Left cardiac atrium (tissue), 4 donors: ENCODE data around the gene TLN1. TPM values are rescaled to one million over a fixed set of nuclear protein-coding genes. Genes with fewer than 3 reads are reported as not detected.

ENCODE experiments used
- ATAC-seq, 2 donors: fragments of 200-7000 bp; cut with Tn5 transposase; one replicate each; pipeline ENCODE4 v1.9.1; 2020; ENCODE audit warnings: mild to moderate bottlenecking in 2 of 2, moderate library complexity in 2 of 2
- DNase-seq: peaks from one replicate; pipeline ENCODE4 v3.0.0-alpha.2; 2020
- intact Hi-C, 2 donors: fragments of 100-400 bp; cut with DNase I; formaldehyde crosslinking; loops; one replicate each; pipeline versions ENCODE4 v1.14.1 to v1.15.1; 2022 to 2023
- total RNA-seq, 2 donors: library from RNA; stranded (reverse); fragmentation: NEBNext Ultra II Directional; extraction: Animal tissue kit (Norgen Biotek cat#: 25700); gene quantifications; one replicate each; pipeline ENCODE4 v1.2.1, GENCODE V29; 2021
- donor health status: DM: no; HTN: yes; CAD: no.
- donor health status: DM: no; HTN: yes; CAD: no; lungs with severe emphysema.
- donor health status: DM: yes; HTN: yes; CAD: no.
- donor health status: Dilated cardiomyopathy.

TLN1 gene
- total RNA-seq, 2 donors from 2014 or later = 301 to 324 TPM

- intact Hi-C loops = loop anchor here in 1 of 2 donors (5.0 kb wide), 1 partner anchor 35 kb away; no protein-coding TSS in a partner anchor
- no peak for DNase-seq
- no peak for ATAC-seq
Observed at GRCh38 chr9:35691757-35692301, 40.2 kb downstream of the TLN1 start.

- intact Hi-C loops = loop anchor here in 1 of 2 donors (5.0 kb wide), 1 partner anchor 36 kb away; no protein-coding TSS in a partner anchor
- no peak for DNase-seq
- ATAC-seq = peak in 1 of 2 donors; percentile 3
Observed at GRCh38 chr9:35691334-35691650, 40.7 kb downstream of the TLN1 start.

- intact Hi-C loops = loop anchor here in 1 of 2 donors (5.0 kb wide), 1 partner anchor 37 kb away; no protein-coding TSS in a partner anchor
- DNase-seq = peak; percentile 85
- ATAC-seq = peak; percentile 69 to 71
Observed at GRCh38 chr9:35690614-35691333, 41.2 kb downstream of the TLN1 start.

GRCh38 chr9:35690294-35690613 is 41.7 kb downstream of the TLN1 start:
- intact Hi-C loops = loop anchor here in 1 of 2 donors (5.0 kb wide), 1 partner anchor 37 kb away; no protein-coding TSS in a partner anchor
- no peak for ATAC-seq
- no peak for DNase-seq

GRCh38 chr9:35689542-35690293 is 42.3 kb downstream of the TLN1 start, which contains the start of gene TPM2:
TPM2 (minus strand) TSS chr9:35689925; CDS start chr9:35689817, 108 bp downstream.
- ATAC-seq (peak; percentile 75 to 81), DNase-seq (peak; percentile 79)
- intact Hi-C loops = loop anchor here in 1 of 2 donors (2.0 to 5.0 kb wide), 2 partner anchors 29 to 38 kb away; no protein-coding TSS in a partner anchor

- DNase-seq (no peak), ATAC-seq (no peak)
Observed at GRCh38 chr9:35688558-35689541, 43.1 kb downstream of the TLN1 start.

GRCh38 chr9:35687972-35688557 is 43.9 kb downstream of the TLN1 start:
- DNase-seq (no peak), ATAC-seq (no peak)
- intact Hi-C loops = loop anchor here in 1 of 2 donors (2.0 kb wide), 1 partner anchor 27 kb away; no protein-coding TSS in a partner anchor

More at GRCh38 chr9:35688558-35689541, 43.1 kb downstream of the TLN1 start:
- intact Hi-C loops = loop anchor here in 1 of 2 donors (2.0 kb wide), 1 partner anchor 28 kb away; no protein-coding TSS in a partner anchor

GRCh38 chr9:35687306-35687705 is 44.7 kb downstream of the TLN1 start:
- no peak for ATAC-seq
- DNase-seq = no peak
- intact Hi-C loops = no loop called here

- DNase-seq (no peak), ATAC-seq (no peak)
- intact Hi-C loops = no loop called here
Observed at GRCh38 chr9:35686222-35687203, 45.5 kb downstream of the TLN1 start.

- DNase-seq = no peak
- no peak for ATAC-seq
- intact Hi-C loops = no loop called here
Observed at GRCh38 chr9:35685506-35685905, 46.5 kb downstream of the TLN1 start.

- no peak for ATAC-seq
- intact Hi-C loops = no loop called here
- no peak for DNase-seq
Observed at GRCh38 chr9:35684921-35685320, 47.1 kb downstream of the TLN1 start.

- DNase-seq (no peak), ATAC-seq (no peak)
- intact Hi-C loops = no loop called here
Observed at GRCh38 chr9:35683323-35683722, 48.7 kb downstream of the TLN1 start.

- ATAC-seq (no peak), DNase-seq (no peak)
- intact Hi-C loops = no loop called here
Observed at GRCh38 chr9:35682520-35683315, 49.3 kb downstream of the TLN1 start.

- no peak for ATAC-seq
Observed at GRCh38 chr9:35682051-35682450, 49.9 kb downstream of the TLN1 start.

GRCh38 chr9:35681341-35682002 is 50.5 kb downstream of the TLN1 start:
- DNase-seq (no peak), ATAC-seq (no peak)
- intact Hi-C loops = no loop called here

More at GRCh38 chr9:35682051-35682450, 49.9 kb downstream of the TLN1 start:
- intact Hi-C loops = no loop called here
- DNase-seq = no peak
